ENCODE results near the gene KRT4. TPM values are rescaled to one million over a fixed set of nuclear protein-coding genes. Genes with fewer than 3 reads are reported as not detected.

Gene KRT4
- total RNA-seq, 1 donor from 2014 or later = 0.29 TPM

DNA sequence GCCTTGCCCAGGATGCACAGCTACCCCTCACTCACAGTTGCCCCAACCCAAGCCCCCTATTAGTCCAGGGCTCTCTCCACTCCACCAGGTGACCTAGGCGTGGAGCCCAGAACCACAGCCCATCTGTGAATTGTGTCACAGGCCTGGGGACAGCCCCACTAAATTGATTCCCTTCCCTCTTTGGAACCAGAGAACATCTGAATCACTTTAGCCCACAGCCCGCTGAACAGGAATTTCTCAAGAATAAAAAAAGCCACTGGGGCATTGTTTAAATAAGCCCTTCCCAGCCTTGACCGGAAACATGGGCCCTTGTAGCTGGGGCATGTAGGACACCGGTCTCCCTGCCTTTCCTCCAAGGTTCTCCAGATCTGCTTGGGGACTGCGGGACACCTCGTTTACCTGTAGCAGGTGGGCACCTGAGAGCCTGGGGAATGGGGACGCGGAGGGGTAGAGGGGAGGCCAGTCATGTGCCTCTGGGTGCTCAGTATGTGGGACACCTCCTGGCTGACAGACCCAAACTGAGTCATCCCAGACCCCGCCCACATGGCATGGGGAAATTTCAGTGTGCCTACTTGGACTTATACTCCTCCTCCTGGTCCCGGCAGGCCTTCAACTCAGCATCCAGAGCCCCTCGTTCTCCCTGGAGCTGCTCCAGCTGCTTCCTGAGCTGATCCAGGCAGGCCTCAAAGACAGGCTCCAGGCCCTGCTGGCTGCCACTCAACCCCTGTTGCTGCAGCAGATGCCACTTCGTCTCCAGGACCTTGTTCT, 33.6 kb upstream of the KRT4 start:
- DNase-seq (ENCODE audit: low spot score, unreplicated experiment) = no peak
- H3K27ac Mint-ChIP-seq = no peak overlapping the region
- peaks cover 34% of the 10 kb centered on the region for H3K27me3 Mint-ChIP-seq
- no peaks in the 10 kb centered on the region for H3K36me3 Mint-ChIP-seq (ENCODE audit: insufficient read depth)
- H3K4me3 Mint-ChIP-seq (ENCODE audit: low read depth) = no peak overlapping the region
- H3K4me1 Mint-ChIP-seq (ENCODE audit: low read depth) = no peaks in the 10 kb centered on the region
- TF ChIP-seq, protein P1, sequence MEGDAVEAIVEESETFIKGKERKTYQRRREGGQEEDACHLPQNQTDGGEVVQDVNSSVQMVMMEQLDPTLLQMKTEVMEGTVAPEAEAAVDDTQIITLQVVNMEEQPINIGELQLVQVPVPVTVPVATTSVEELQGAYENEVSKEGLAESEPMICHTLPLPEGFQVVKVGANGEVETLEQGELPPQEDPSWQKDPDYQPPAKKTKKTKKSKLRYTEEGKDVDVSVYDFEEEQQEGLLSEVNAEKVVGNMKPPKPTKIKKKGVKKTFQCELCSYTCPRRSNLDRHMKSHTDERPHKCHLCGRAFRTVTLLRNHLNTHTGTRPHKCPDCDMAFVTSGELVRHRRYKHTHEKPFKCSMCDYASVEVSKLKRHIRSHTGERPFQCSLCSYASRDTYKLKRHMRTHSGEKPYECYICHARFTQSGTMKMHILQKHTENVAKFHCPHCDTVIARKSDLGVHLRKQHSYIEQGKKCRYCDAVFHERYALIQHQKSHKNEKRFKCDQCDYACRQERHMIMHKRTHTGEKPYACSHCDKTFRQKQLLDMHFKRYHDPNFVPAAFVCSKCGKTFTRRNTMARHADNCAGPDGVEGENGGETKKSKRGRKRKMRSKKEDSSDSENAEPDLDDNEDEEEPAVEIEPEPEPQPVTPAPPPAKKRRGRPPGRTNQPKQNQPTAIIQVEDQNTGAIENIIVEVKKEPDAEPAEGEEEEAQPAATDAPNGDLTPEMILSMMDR (IDR thresholded peaks at IDR 0.05; ENCODE audit: unreplicated experiment) = no peak
- H3K9me3 Mint-ChIP-seq (ENCODE audit: low read depth) = no peaks in the 10 kb centered on the region

DNA sequence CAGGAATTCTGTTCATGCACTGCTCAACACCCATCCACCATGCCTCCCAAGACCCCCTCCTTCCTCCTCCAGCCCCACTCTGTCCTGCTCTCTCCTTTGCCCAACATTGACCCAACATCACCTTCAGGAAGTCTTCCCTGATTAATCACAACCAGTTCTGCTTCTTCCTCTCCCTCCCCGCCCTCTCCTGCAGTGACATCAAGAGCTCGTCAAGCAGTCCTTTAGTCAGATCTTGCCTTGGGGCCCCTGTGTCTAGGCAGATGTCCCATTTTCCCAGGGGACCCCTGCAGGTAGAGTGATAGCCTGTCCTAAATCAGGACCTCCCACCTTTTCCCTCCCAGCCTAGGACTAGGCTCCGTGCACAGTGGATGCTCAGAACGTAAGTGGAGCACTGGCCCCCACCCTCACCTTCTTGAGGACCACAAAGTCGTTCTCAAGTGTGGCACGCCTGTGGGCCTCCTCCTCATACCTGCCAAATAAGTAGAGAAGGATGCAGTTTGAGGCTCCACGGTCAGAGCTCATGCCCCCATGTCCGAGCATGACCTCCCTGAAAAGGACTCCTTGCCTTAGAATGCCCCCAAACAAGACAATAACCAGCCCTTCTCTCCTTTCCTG, 32.5 kb upstream of the KRT4 start:
- no peaks in the 10 kb centered on the region for H3K36me3 Mint-ChIP-seq (ENCODE audit: insufficient read depth)
- DNase-seq (ENCODE audit: low spot score, unreplicated experiment) = no peak
- no peak overlapping the region for H3K4me3 Mint-ChIP-seq (ENCODE audit: low read depth)
- H3K9me3 Mint-ChIP-seq (ENCODE audit: low read depth) = no peaks in the 10 kb centered on the region
- H3K27ac Mint-ChIP-seq = no peak overlapping the region
- TF ChIP-seq, protein P1 (IDR thresholded peaks at IDR 0.05; ENCODE audit: unreplicated experiment) = no peak
- no peaks in the 10 kb centered on the region for H3K4me1 Mint-ChIP-seq (ENCODE audit: low read depth)
- peaks cover 26% of the 10 kb centered on the region for H3K27me3 Mint-ChIP-seq

DNA sequence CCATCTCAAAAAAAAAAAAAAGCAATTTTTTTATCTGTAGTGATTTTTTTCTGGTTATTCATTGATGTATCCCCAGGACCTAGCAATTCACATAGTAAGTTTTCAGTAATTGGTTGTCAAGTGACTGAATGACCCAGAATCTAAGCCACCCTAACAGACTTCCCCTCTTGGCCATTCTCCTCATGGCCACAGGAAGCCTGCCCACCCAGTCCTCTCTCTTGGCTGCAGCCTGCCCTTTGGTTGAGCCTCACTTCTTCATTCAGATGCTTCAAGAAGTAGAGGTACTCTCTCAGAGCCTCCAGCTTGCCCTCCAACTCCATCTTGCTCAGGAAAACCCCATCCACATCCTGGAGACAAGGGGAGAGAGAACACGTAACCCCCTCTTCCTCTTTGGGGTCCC, 32.0 kb upstream of the KRT4 start:
- Mint-ChIP-seq H3K27ac (no peak overlapping the region), H3K4me1 (ENCODE audit: low read depth) (no peaks in the 10 kb centered on the region)

DNA sequence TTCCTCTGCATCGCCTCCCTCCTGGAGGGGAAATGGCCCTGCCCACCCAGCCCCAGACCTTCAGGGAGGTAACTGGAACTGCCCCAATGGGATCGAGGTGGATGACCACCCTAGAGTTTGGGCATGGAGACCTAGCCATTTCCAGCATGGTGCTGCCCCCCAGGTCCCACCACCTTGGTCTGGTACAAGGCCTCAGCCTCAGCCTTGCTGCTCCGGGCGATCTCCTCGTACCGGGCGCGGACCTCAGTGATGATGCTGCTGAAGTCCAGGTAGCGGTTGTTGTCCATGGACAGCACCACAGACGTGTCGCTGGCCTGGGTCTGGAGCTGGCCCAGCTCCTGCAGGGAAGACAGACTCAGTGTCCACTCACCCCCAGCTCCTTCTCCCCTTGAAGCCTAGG, 30.5 kb upstream of the KRT4 start:
- H3K27me3 Mint-ChIP-seq = peaks cover 30% of the 10 kb centered on the region
- H3K9me3 Mint-ChIP-seq (ENCODE audit: low read depth) = no peaks in the 10 kb centered on the region
- H3K4me3 Mint-ChIP-seq (ENCODE audit: low read depth) = no peak overlapping the region
- TF ChIP-seq, protein P1 (IDR thresholded peaks at IDR 0.05; ENCODE audit: unreplicated experiment) = no peak
- no peaks in the 10 kb centered on the region for H3K4me1 Mint-ChIP-seq (ENCODE audit: low read depth)
- H3K36me3 Mint-ChIP-seq (ENCODE audit: insufficient read depth) = no peaks in the 10 kb centered on the region
- no peak for DNase-seq (ENCODE audit: low spot score, unreplicated experiment)
- no peak overlapping the region for H3K27ac Mint-ChIP-seq

More for the DNA sequence above, 32.0 kb upstream of the KRT4 start:
- TF ChIP-seq, protein P1 (IDR thresholded peaks at IDR 0.05; ENCODE audit: unreplicated experiment) = no peak
- no peaks in the 10 kb centered on the region for H3K36me3 Mint-ChIP-seq (ENCODE audit: insufficient read depth)
- H3K9me3 Mint-ChIP-seq (ENCODE audit: low read depth) = no peaks in the 10 kb centered on the region
- peaks cover 25% of the 10 kb centered on the region for H3K27me3 Mint-ChIP-seq
- no peak overlapping the region for H3K4me3 Mint-ChIP-seq (ENCODE audit: low read depth)
- no peak for DNase-seq (ENCODE audit: low spot score, unreplicated experiment)

DNA sequence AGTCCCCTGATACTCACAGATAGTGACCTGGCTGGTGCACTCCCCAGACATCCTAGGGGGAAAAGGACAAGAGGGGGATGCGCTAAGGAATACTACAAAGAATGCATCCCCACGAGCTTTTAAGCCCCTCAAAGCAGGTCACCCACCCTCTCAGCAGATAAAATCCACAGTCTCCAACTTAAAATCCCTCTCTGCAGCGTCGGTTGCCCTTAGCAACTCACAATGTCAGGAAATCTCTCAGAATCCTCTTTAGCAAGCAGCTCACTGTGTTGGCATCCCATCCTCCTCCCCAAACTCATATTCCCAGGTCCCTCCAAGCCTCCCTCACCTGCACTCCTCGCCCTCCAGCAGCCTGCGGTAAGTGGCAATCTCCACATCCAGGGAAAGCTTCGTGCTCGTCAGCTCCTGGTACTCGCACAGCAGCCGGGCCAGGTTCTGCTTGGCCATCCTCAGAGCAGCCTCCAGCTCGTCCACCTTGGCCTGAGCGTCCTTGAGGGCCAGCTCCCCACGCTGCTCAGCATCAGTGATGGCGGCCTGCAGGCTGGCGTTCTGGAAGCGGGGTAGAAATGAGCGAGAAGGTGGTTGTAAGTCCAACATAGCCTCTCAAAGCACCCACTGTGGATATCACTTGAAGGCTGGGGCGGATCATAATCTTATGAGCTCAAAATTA, 25.7 kb upstream of the KRT4 start:
- H3K9me3 Mint-ChIP-seq (ENCODE audit: low read depth) = no peaks in the 10 kb centered on the region

More for the DNA sequence above, 25.7 kb upstream of the KRT4 start:
- peaks cover 43% of the 10 kb centered on the region for H3K27me3 Mint-ChIP-seq
- TF ChIP-seq, protein P1 (IDR thresholded peaks at IDR 0.05; ENCODE audit: unreplicated experiment) = no peak
- DNase-seq (ENCODE audit: low spot score, unreplicated experiment) = no peak
- H3K27ac Mint-ChIP-seq = no peak overlapping the region
- H3K36me3 Mint-ChIP-seq (ENCODE audit: insufficient read depth) = no peaks in the 10 kb centered on the region
- no peaks in the 10 kb centered on the region for H3K4me1 Mint-ChIP-seq (ENCODE audit: low read depth)
- H3K4me3 Mint-ChIP-seq (ENCODE audit: low read depth) = no peak overlapping the region

All from progenitor cell of endocrine pancreas (in vitro differentiated cells).